ENCODE data around the gene AP2B1. TPM values are rescaled to one million over a fixed set of nuclear protein-coding genes. Genes with fewer than 3 reads are reported as not detected.

Gene AP2B1
- total RNA-seq, 2 experiments from 2014 or later: 157 to 161 TPM

DNA sequence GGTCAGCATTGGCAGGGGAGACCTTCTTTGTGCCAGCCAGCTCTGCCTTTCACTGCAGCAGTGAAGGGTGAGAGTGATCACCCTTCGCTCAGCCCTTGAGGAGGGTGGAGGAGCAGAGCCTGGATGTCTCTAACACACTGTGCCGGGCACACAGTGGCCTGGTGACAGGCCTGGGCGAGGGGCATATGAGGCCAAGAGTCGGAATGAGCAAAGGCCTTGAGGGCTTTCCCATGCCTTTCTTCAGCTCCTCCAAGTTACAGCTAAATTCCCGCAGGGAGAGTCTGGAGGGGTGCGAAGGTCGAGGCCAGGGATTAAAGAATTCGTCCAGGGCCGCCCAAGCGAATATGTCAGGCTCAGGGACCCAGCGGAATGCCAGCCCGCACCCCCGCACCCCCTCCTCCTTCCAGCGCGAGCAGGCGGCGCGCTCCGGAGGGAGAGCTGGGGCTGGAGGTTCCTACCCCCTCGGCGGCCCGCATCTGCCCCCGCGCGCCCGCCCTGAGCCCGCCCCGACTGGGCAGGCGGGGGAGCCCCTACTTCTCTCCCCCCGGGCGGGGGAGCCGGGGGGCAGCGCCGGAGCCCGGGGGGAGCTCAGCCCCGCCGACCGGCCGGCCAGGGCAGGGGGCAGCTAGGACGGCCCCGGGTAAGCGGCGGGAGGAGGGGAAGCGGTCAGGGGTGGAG, 144.3 kb downstream of the AP2B1 start, which contains the start of gene RASL10B:
RASL10B (plus strand) TSS at position 401 of the 678 bp plus-strand sequence. CDS start 3,546 bp downstream, outside the sequence.
- CTCF ChIA-PET: interaction anchor here (0.8 to 5.3 kb wide), 8 partner anchors 10 to 419 kb away, joined by 3 to 28 read pairs (median 4); no protein-coding TSS in a partner anchor
- Mint-ChIP-seq H3K9me3 (no peaks in the 10 kb centered on the region), H3K27me3 (no peaks in the 10 kb centered on the region), H3K4me3 (peak within 1 kb of the TSS; percentile 77), H3K27ac (peak within 1 kb of the TSS; percentile 29), H3K4me1 (ENCODE audit: low read depth) (peaks cover 14% of the 10 kb centered on the region), H3K36me3 (ENCODE audit: low read depth) (peaks cover 3% of the 10 kb centered on the region)
- ATAC-seq (peak; percentile 89), DNase-seq (peak; percentile 74)
- intact Hi-C loops (cut with micrococcal nuclease): no loop called here
- TF ChIP-seq, protein P1, sequence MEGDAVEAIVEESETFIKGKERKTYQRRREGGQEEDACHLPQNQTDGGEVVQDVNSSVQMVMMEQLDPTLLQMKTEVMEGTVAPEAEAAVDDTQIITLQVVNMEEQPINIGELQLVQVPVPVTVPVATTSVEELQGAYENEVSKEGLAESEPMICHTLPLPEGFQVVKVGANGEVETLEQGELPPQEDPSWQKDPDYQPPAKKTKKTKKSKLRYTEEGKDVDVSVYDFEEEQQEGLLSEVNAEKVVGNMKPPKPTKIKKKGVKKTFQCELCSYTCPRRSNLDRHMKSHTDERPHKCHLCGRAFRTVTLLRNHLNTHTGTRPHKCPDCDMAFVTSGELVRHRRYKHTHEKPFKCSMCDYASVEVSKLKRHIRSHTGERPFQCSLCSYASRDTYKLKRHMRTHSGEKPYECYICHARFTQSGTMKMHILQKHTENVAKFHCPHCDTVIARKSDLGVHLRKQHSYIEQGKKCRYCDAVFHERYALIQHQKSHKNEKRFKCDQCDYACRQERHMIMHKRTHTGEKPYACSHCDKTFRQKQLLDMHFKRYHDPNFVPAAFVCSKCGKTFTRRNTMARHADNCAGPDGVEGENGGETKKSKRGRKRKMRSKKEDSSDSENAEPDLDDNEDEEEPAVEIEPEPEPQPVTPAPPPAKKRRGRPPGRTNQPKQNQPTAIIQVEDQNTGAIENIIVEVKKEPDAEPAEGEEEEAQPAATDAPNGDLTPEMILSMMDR (IDR thresholded peaks at IDR 0.05): no peak
- POLR2A ChIA-PET: interaction anchor here (1.6 to 2.2 kb wide), 2 partner anchors 12 to 33 kb away, joined by 4 to 6 read pairs; no protein-coding TSS in a partner anchor

GRCh38 chr17:35731917-35732805, 145.0 kb downstream of the AP2B1 start:
- Mint-ChIP-seq H3K27me3 (no peaks in the 10 kb centered on the region), H3K36me3 (ENCODE audit: low read depth) (peaks cover 3% of the 10 kb centered on the region), H3K4me1 (ENCODE audit: low read depth) (peaks cover 14% of the 10 kb centered on the region), H3K27ac (peak overlapping the region; percentile 27), H3K9me3 (no peaks in the 10 kb centered on the region), H3K4me3 (peak overlapping the region; percentile 65)
- DNase-seq (no peak), ATAC-seq (peak; percentile 8)
- TF ChIP-seq, protein P1 (IDR thresholded peaks at IDR 0.05): no peak
- intact Hi-C loops (cut with micrococcal nuclease): no loop called here
- CTCF ChIA-PET: interaction anchor here (1.0 to 5.3 kb wide), 5 partner anchors 9 to 119 kb away, joined by 3 to 28 read pairs (median 8); no protein-coding TSS in a partner anchor
- POLR2A ChIA-PET: interaction anchor here (0.8 to 2.2 kb wide), 3 partner anchors 9 to 32 kb away, joined by 3 to 6 read pairs (median 4); no protein-coding TSS in a partner anchor

GRCh38 chr17:35732806-35733136, 145.6 kb downstream of the AP2B1 start:
- H3K36me3 Mint-ChIP-seq (ENCODE audit: low read depth): peaks cover under 1% of the 10 kb centered on the region
- H3K4me1 Mint-ChIP-seq (ENCODE audit: low read depth): peaks cover 14% of the 10 kb centered on the region
- intact Hi-C loops (cut with micrococcal nuclease): no loop called here
- ATAC-seq: no peak
- TF ChIP-seq, protein P1 (IDR thresholded peaks at IDR 0.05): no peak
- H3K9me3 Mint-ChIP-seq: no peaks in the 10 kb centered on the region
- H3K4me3 Mint-ChIP-seq: peak overlapping the region; percentile 65
- POLR2A ChIA-PET: interaction anchor here (0.8 kb wide), 1 partner anchor 9 kb away, joined by 3 read pairs; no protein-coding TSS in a partner anchor
- H3K27me3 Mint-ChIP-seq: no peaks in the 10 kb centered on the region
- no peak for DNase-seq
- no peak overlapping the region for H3K27ac Mint-ChIP-seq
- CTCF ChIA-PET: interaction anchor here (2.5 to 5.3 kb wide), 3 partner anchors 15 to 119 kb away, joined by 8 to 29 read pairs (median 28); no protein-coding TSS in a partner anchor

DNA sequence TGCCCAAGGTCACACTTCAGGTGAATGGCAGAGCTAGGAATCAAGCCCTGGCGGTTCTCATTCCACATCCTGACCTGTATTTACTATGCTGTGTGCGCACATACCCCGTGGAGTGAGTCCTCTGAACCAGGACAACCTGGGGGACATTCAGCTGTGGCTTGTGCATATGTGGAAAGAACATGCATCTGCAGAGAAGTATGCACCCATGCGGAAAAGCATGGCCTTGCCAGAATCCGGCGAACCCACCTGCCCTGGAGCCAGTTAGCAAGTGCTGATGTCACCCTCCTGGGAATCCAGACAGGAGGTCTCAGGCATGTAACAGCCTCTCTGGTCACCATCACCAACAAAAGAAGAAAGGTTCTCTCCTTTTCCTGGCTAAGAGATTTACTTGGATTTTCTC, 146.2 kb downstream of the AP2B1 start:
- ChIA-PET CTCF (interaction anchor here (2.5 to 5.3 kb wide), 3 partner anchors 14 to 120 kb away, joined by 8 to 29 read pairs (median 28); no protein-coding TSS in a partner anchor), POLR2A (interaction anchor here (0.8 to 1.0 kb wide), 2 partner anchors 10 to 30 kb away, joined by 3 to 4 read pairs; no protein-coding TSS in a partner anchor)
- H3K9me3 Mint-ChIP-seq: no peaks in the 10 kb centered on the region
- H3K4me3 Mint-ChIP-seq: no peak overlapping the region
- no peaks in the 10 kb centered on the region for H3K27me3 Mint-ChIP-seq
- ATAC-seq: no peak
- no peak overlapping the region for H3K27ac Mint-ChIP-seq
- intact Hi-C loops (cut with micrococcal nuclease): no loop called here
- peaks cover 14% of the 10 kb centered on the region for H3K4me1 Mint-ChIP-seq (ENCODE audit: low read depth)
- DNase-seq: no peak
- TF ChIP-seq, protein P1 (IDR thresholded peaks at IDR 0.05): no peak
- no peaks in the 10 kb centered on the region for H3K36me3 Mint-ChIP-seq (ENCODE audit: low read depth)
